SK-N-SH (cell line): ENCODE data around the gene KRT35. TPM values are rescaled to one million over a fixed set of nuclear protein-coding genes. Genes with fewer than 3 reads are reported as not detected.

Experiments
- CTCF ChIA-PET: fragments of 300-600, 350-600 bp; formaldehyde crosslinking; extraction: SDS; loops from one replicate; lab custom pipeline; 2021; lab: Yijun Ruan, JAX
- POLR2A ChIA-PET: fragments of 350-600 bp; sonication (Branson Sonifier 250); formaldehyde crosslinking; extraction: SDS; loops from one replicate; lab custom pipeline; 2020; ENCODE audit warnings: antibody characterized with exemption, inconsistent platforms; lab: Yijun Ruan, JAX
- DNase-seq: peaks from one replicate; pipeline ENCODE4 v3.0.0; 2012
- H2AFZ ChIP-seq: fragments of 200-600 bp; sonication (generic); 2 replicates; pipeline ENCODE4 v1.8.1; 2016; ENCODE audit warnings: antibody characterized with exemption, mild to moderate bottlenecking, low read depth
- H3F3A ChIP-seq: fragments of 200-600 bp; sonication (generic); replicated peaks from 2 replicates; pipeline ENCODE3; 2016; ENCODE audit warnings: antibody characterized with exemption, mild to moderate bottlenecking; ENCODE audit not compliant: insufficient read depth
- H3K27ac ChIP-seq, 2 experiments: fragments of 200-500 bp in 1 of 2; fragments of 200-600 bp in 1 of 2; sonication (Bioruptor generic) in 1 of 2; sonication (generic), shearing (Covaris generic) in 1 of 2; 2 replicates each; pipeline versions ENCODE4 v1.5.1 to v1.6.1; 2014 to 2016; ENCODE audit warnings: low read depth in 2 of 2, inconsistent platforms in 1 of 2, low read length in 1 of 2, mild to moderate bottlenecking in 1 of 2, mixed read lengths in 1 of 2
- H3K27me3 ChIP-seq: fragments of 200-600 bp; sonication (generic), shearing (Covaris generic); 2 replicates; pipeline ENCODE4 v1.6.1; 2016; ENCODE audit warnings: mixed run types; ENCODE audit not compliant: insufficient read depth
- H3K36me3 ChIP-seq, 2 experiments: fragments of 200-500 bp in 1 of 2; fragments of 200-600 bp in 1 of 2; sonication (Bioruptor generic) in 1 of 2; sonication (generic) in 1 of 2; replicated peaks in 1 of 2; 2 replicates each; pipeline versions ENCODE3 to v1.5.1; 2014 to 2016; ENCODE audit warnings: low read length in 1 of 2, mild to moderate bottlenecking in 1 of 2; ENCODE audit not compliant: insufficient read depth in 2 of 2, control insufficient read depth in 1 of 2
- H3K4me1 ChIP-seq, 2 experiments: fragments of 200-500 bp in 1 of 2; fragments of 200-600 bp in 1 of 2; sonication (Bioruptor generic) in 1 of 2; sonication (generic), shearing (Covaris generic) in 1 of 2; 2 replicates each; pipeline versions ENCODE4 v1.5.1 to v1.6.1; 2014 to 2016; ENCODE audit warnings: low read depth in 1 of 2, low read length in 1 of 2, mixed run types in 1 of 2; ENCODE audit not compliant: insufficient read depth in 2 of 2, control insufficient read depth in 1 of 2
- H3K4me2 ChIP-seq: fragments of 200-600 bp; sonication (generic), shearing (Covaris generic); 2 replicates; pipeline ENCODE4 v1.6.1; 2017; ENCODE audit warnings: mixed run types
- H3K4me3 ChIP-seq, 2 experiments: fragments of 200-500 bp in 1 of 2; fragments of 200-600 bp in 1 of 2; sonication (Bioruptor generic) in 1 of 2; sonication (generic), shearing (Covaris generic) in 1 of 2; 2 replicates each; pipeline versions ENCODE4 v1.5.1 to v1.8.1; 2014 to 2016; ENCODE audit warnings: low read depth in 2 of 2, inconsistent platforms in 1 of 2, low read length in 1 of 2, mild to moderate bottlenecking in 1 of 2, mixed read lengths in 1 of 2, moderate library complexity in 1 of 2
- H3K79me2 ChIP-seq: fragments of 200-600 bp; sonication (generic); 2 replicates; pipeline ENCODE4 v1.8.1; 2017; ENCODE audit warnings: mild to moderate bottlenecking; ENCODE audit not compliant: insufficient read depth
- H3K9ac ChIP-seq: fragments of 200-600 bp; sonication (generic); 2 replicates; pipeline ENCODE4 v1.6.1; 2017; ENCODE audit warnings: mixed run types
- H3K9me2 ChIP-seq: fragments of 200-600 bp; sonication (generic); 2 replicates; pipeline ENCODE4 v1.6.1; 2017; ENCODE audit warnings: mixed run types
- H3K9me3 ChIP-seq: fragments of 200-600 bp; sonication (generic); 2 replicates; pipeline ENCODE4 v1.6.1; 2017; ENCODE audit warnings: mixed run types, mild to moderate bottlenecking, moderate library complexity
- H4K20me1 ChIP-seq: fragments of 200-600 bp; sonication (generic); 2 replicates; pipeline ENCODE4 v1.6.1; 2017; ENCODE audit warnings: mild to moderate bottlenecking, mixed run types; ENCODE audit not compliant: insufficient read depth
- EP300 ChIP-seq, 2 experiments: IDR thresholded peaks; 2 replicates each; pipeline versions ENCODE4 v1.4.0 to v1.6.1; 2012; ENCODE audit warnings: borderline replicate concordance in 1 of 2, low read depth in 1 of 2, low read length in 1 of 2
- FOSL2 ChIP-seq: IDR thresholded peaks from 2 replicates; pipeline ENCODE4 v1.4.0; 2012; ENCODE audit warnings: low read depth, mild to moderate bottlenecking, moderate library complexity, borderline replicate concordance
- GABPA ChIP-seq: IDR thresholded peaks from 2 replicates; pipeline ENCODE4 v1.4.0; 2012; ENCODE audit warnings: low read depth, mild to moderate bottlenecking
- JUND ChIP-seq: IDR thresholded peaks from 2 replicates; pipeline ENCODE4 v1.4.0; 2012
- MAX ChIP-seq: IDR thresholded peaks from 2 replicates; pipeline ENCODE4 v1.4.0; 2012; ENCODE audit warnings: low read depth
- MXI1 ChIP-seq: IDR thresholded peaks from 2 replicates; pipeline ENCODE4 v1.6.1; 2012; ENCODE audit warnings: mild to moderate bottlenecking, low read depth, low read length, improper control_type of control experiment
- POLR2AphosphoS5 ChIP-seq: IDR thresholded peaks from 2 replicates; pipeline ENCODE4 v1.6.1; 2012; ENCODE audit warnings: low read depth, low read length
- REST ChIP-seq: IDR thresholded peaks from 2 replicates; pipeline ENCODE4 v1.6.1; 2012; ENCODE audit warnings: mild to moderate bottlenecking, low read depth, low read length, moderate library complexity
- RXRA ChIP-seq: IDR thresholded peaks from 2 replicates; pipeline ENCODE4 v1.4.0; 2012; ENCODE audit warnings: low read depth, mild to moderate bottlenecking, borderline replicate concordance
- SIN3A ChIP-seq: IDR thresholded peaks from 2 replicates; pipeline ENCODE4 v1.6.1; 2012; ENCODE audit warnings: low read depth, mild to moderate bottlenecking, low read length, moderate library complexity, borderline replicate concordance
- USF2 ChIP-seq: fragments of 150-350 bp; IDR thresholded peaks from 2 replicates; pipeline ENCODE4 v1.6.1; 2017; ENCODE audit warnings: antibody characterized with exemption, low read length, low read depth, borderline replicate concordance
- ZBTB33 ChIP-seq: IDR thresholded peaks from 2 replicates; pipeline ENCODE4 v1.4.0; 2012; ENCODE audit warnings: low read depth, borderline replicate concordance
- WGBS: methylation state at CpG from one replicate; pipeline ENCODE4 v1.1.6; 2017; ENCODE audit warnings: low lambda C conversion rate; 5-methylcytosine and 5-hydroxymethylcytosine counted together
- polyA plus RNA-seq, 3 experiments: library from polyadenylated mRNA; depleted of rRNA; stranded (reverse); fragments of >200 nt; gene quantifications; 2 replicates each; pipeline ENCODE4 v1.2.3, GENCODE V29; 2012

The KRT35 gene
- polyA plus RNA-seq, 1 of the 3 experiments (the other 2 are of a cell fraction): not detected

- no peak for TF ChIP-seq REST
- no peak for TF ChIP-seq EP300 (IDR thresholded peaks at IDR 0.05; ENCODE audit: borderline replicate concordance in 1 of 2, low read depth in 1 of 2, low read length in 1 of 2)
- TF ChIP-seq SIN3A: no peak
- no peak for TF ChIP-seq GABPA
- TF ChIP-seq POLR2AphosphoS5: no peak
- TF ChIP-seq USF2: no peak
Observed at GRCh38 chr17:41444186-41444585, 36.8 kb downstream of the KRT35 start (continued).

GRCh38 chr17:41442739-41443138, 38.2 kb downstream of the KRT35 start:
- H3K9me3 ChIP-seq: no peaks in the 10 kb centered on the region
- H3K9me2 ChIP-seq: no peaks in the 10 kb centered on the region
- DNase-seq: no peak
- POLR2A ChIA-PET: no interaction called here
- peaks cover 9% of the 10 kb centered on the region for H3F3A ChIP-seq
- H3K36me3 ChIP-seq: no peaks in the 10 kb centered on the region
- H3K4me3 ChIP-seq: no peak overlapping the region
- no peak for TF ChIP-seq RXRA
- TF ChIP-seq FOSL2: peak; percentile 34; the same call in 1 of the 2 replicates
- H3K79me2 ChIP-seq: no peaks in the 10 kb centered on the region
- H3K27ac ChIP-seq: no peak overlapping the region
- H2AFZ ChIP-seq: no peak overlapping the region
- WGBS: 20% methylated on average over 4 of the region's 4 CpGs
- H3K9ac ChIP-seq: no peak overlapping the region
- no peaks in the 10 kb centered on the region; the same call in 1 of the 2 replicates for H3K27me3 ChIP-seq
- H4K20me1 ChIP-seq: no peaks in the 10 kb centered on the region
- H3K4me1 ChIP-seq: no peaks in the 10 kb centered on the region
- 0 out of 2 replicates have a peak overlapping the region, but pooled peaks have one; percentile 18 for H3K4me2 ChIP-seq
- CTCF ChIA-PET: interaction anchor here (1.2 kb wide), 1 partner anchor 120 kb away, joined by 3 read pairs; no protein-coding TSS in a partner anchor

- POLR2A ChIA-PET: no interaction called here
- Histone ChIP-seq H3F3A (no peaks in the 10 kb centered on the region), H3K27ac (no peak within 1 kb of the TSS), H3K4me3 (no peak within 1 kb of the TSS), H3K27me3 (no peaks in the 10 kb centered on the region; the same call in 1 of the 2 replicates), H3K4me2 (no peak within 1 kb of the TSS), H3K36me3 (no peaks in the 10 kb centered on the region), H4K20me1 (no peaks in the 10 kb centered on the region), H3K4me1 (no peaks in the 10 kb centered on the region), H3K9me2 (no peaks in the 10 kb centered on the region), H3K79me2 (no peaks in the 10 kb centered on the region), H3K9ac (no peak within 1 kb of the TSS), H2AFZ (no peak within 1 kb of the TSS), H3K9me3 (no peaks in the 10 kb centered on the region)
- WGBS: 39% methylated on average over 10 of the region's 10 CpGs
- TF ChIP-seq POLR2AphosphoS5: no peak
- no peak for TF ChIP-seq MAX
- TF ChIP-seq ZBTB33: no peak
- TF ChIP-seq JUND: no peak
- TF ChIP-seq MXI1: no peak
- CTCF ChIA-PET: interaction anchor here (1.8 kb wide), 1 partner anchor 109 kb away, joined by 5 read pairs; no protein-coding TSS in a partner anchor
- no peak for DNase-seq
Observed at GRCh38 chr17:41440531-41441033, 40.4 kb downstream of the KRT35 start, which contains the start of gene KRT38. TSS of gene KRT38 (minus strand) at chr17:41440983. CDS start at chr17:41440921, 62 bp downstream.
